WTC11 (cell line): ENCODE measurements around the gene SDC4.

ENCODE experiments used
- FOXK1 ChIP-seq: sonication (generic); formaldehyde crosslinking; IDR thresholded peaks from 2 replicates; pipeline ENCODE4 v1.8.0; 2022; ENCODE audit warnings: mild to moderate bottlenecking, moderate library complexity, missing genetic modification reagents
- NFE2L1 ChIP-seq: sonication (generic); formaldehyde crosslinking; IDR thresholded peaks from 2 replicates; pipeline ENCODE4 v1.8.1; 2023; ENCODE audit warnings: missing genetic modification reagents
- USF2 ChIP-seq: sonication (generic); formaldehyde crosslinking; IDR thresholded peaks from 2 replicates; pipeline ENCODE4 v1.8.1; 2023; ENCODE audit warnings: mild to moderate bottlenecking, missing genetic modification reagents, moderate library complexity
- ZNF138 ChIP-seq: sonication (generic); formaldehyde crosslinking; conservative IDR thresholded peaks from 2 replicates; pipeline ENCODE4 v1.8.1; 2022; ENCODE audit warnings: mild to moderate bottlenecking, moderate library complexity, missing genetic modification reagents
- TF ChIP-seq, protein P1 (sequence below): fragments of 200-600 bp; IDR thresholded peaks from 2 replicates; pipeline ENCODE4 v1.8.0; 2022; ENCODE audit warnings: antibody characterized with exemption
- TF ChIP-seq, protein P2 (sequence below): sonication (generic); formaldehyde crosslinking; IDR thresholded peaks from 2 replicates; pipeline ENCODE4 v1.8.0; 2022; ENCODE audit warnings: mild to moderate bottlenecking, missing genetic modification reagents

DNA sequence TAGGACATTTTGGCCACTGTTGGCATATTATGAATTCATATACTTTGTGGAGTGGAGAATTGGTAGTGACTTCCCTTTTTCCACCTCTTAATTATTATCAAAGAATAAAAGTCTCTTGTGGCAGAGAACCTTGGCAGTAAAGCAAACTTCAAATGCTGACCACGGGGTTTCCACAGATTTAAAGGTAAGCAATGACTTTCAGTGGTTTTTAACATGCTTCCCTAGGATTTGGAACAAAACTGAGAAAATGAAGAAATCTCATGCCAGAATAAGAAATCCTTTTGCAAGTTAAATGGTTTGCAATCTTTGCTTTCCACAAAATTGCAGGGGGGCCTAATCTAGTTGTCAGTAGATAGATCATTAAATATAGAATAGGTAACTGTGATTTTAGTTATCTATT is 2.0 kb upstream of the SDC4 start:
- TF ChIP-seq, protein P1, sequence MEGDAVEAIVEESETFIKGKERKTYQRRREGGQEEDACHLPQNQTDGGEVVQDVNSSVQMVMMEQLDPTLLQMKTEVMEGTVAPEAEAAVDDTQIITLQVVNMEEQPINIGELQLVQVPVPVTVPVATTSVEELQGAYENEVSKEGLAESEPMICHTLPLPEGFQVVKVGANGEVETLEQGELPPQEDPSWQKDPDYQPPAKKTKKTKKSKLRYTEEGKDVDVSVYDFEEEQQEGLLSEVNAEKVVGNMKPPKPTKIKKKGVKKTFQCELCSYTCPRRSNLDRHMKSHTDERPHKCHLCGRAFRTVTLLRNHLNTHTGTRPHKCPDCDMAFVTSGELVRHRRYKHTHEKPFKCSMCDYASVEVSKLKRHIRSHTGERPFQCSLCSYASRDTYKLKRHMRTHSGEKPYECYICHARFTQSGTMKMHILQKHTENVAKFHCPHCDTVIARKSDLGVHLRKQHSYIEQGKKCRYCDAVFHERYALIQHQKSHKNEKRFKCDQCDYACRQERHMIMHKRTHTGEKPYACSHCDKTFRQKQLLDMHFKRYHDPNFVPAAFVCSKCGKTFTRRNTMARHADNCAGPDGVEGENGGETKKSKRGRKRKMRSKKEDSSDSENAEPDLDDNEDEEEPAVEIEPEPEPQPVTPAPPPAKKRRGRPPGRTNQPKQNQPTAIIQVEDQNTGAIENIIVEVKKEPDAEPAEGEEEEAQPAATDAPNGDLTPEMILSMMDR = no peak
- TF ChIP-seq, protein P2, sequence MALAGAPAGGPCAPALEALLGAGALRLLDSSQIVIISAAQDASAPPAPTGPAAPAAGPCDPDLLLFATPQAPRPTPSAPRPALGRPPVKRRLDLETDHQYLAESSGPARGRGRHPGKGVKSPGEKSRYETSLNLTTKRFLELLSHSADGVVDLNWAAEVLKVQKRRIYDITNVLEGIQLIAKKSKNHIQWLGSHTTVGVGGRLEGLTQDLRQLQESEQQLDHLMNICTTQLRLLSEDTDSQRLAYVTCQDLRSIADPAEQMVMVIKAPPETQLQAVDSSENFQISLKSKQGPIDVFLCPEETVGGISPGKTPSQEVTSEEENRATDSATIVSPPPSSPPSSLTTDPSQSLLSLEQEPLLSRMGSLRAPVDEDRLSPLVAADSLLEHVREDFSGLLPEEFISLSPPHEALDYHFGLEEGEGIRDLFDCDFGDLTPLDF (CRISPR knock-in tag) = no peak
- TF ChIP-seq USF2 (CRISPR knock-in tag) (no peak), NFE2L1 (CRISPR knock-in tag) (no peak), FOXK1 (no peak), ZNF138 (CRISPR knock-in tag) (no peak)
